LHCN-M2 (cell line): ENCODE data around the gene MYO5A. TPM values are rescaled to one million over a fixed set of nuclear protein-coding genes. Genes with fewer than 3 reads are reported as not detected.
"Not testable (repeated sequence)": the region's sequence is repeated elsewhere in the genome, so short reads cannot be mapped to it uniquely, and the experiment has no call there.

ENCODE experiments used
- DNase-seq: peaks from one replicate; pipeline ENCODE4 v3.0.0-alpha.2; 2012; ENCODE audit warnings: low read depth
- total RNA-seq: library from RNA; depleted of rRNA; stranded (reverse); fragments of >200 nt; gene quantifications from 2 replicates; pipeline ENCODE4 v1.2.3, GENCODE V29; 2014

MYO5A gene
- total RNA-seq, 1 experiment from 2014 or later, result 51.9 TPM

DNA sequence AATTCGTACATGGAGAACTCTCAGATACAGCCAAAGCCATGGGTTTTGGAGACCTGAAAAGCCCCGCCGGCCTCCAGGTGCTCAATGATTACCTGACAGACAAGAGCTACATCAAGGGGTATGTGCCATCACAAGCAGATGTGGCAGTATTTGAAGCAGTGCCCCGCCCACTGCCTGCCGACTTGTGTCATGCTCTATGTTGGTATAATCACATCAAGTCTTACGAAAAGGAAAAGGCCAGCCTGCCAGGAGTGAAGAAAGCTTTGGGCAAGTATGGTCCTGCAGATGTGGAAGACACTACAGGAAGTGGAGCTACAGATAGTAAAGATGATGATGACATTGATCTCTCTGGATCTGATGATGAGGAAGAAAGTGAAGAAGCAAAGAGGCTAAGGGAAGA is 23.5 kb downstream of the MYO5A start:
- no peak for DNase-seq

GRCh38 chr15:52503788-52504496 is 24.7 kb downstream of the MYO5A start:
- DNase-seq, result peak; percentile 74

- DNase-seq, result no peak
Measured at GRCh38 chr15:52502608-52503007, 26.1 kb downstream of the MYO5A start.

- no peak for DNase-seq
Measured at GRCh38 chr15:52499506-52499905, 29.2 kb downstream of the MYO5A start.

DNA sequence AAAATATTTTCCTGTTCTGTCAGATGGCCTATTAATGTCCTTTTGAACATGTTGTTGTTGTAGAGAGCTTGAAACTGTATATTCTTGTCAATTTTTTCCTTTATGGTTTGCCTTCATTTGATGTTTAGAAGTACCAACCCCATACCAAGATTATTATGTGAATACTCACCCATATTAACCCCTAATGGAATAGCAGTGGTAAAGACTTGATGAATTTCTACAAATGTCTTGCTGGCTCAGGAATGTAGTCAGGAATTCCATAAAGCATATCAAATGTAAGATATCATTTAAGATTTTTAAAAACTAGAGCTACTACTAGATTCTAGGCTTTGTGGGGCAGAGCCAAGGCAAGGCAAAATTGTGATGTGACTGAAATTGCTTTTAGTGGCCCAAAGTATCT is 30.0 kb downstream of the MYO5A start:
- peak; percentile 36 for DNase-seq

GRCh38 chr15:52496776-52497470 is 31.8 kb downstream of the MYO5A start:
- peak; percentile 85 for DNase-seq

- no peak for DNase-seq
Measured at GRCh38 chr15:52496175-52496574, 32.5 kb downstream of the MYO5A start.

- no peak for DNase-seq
Measured at GRCh38 chr15:52495125-52495524, 33.6 kb downstream of the MYO5A start.

DNA sequence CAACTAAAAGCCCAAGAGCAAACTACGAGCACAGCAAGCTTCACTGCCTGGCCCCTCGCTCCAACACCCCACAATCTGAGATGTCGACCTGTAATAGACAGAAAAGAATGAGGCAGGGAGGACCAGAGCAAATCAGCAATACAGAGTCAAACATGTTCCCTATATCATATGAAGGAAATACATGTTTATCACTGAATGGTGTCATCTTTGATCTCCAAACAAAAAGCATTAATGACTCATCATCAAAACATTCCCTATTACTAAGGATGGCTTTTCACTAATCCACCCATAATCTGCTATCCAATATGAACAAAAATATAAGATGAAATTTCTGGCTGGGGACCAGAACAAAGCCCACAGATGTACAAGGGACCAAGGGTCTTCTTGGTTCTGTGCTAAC is 34.7 kb downstream of the MYO5A start:
- peak; percentile 31 for DNase-seq

DNA sequence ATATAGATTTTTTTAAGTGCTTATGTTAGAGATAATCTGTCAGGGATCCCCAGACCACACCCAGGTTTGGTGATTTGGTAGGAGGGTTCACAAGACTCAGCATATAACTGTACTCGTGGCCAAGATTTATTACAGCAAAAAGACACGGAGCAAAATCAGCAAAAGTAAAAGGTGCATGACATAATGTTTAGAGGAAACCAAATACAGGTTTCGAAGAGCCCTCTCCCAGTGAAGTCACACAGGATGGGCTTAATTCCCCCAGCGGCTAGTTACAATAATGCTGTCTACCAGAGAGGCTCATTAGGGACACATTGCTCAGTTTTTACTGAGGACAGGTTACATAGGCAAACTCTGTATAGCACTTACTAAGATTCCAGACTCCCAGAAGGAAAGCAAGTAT is 36.5 kb downstream of the MYO5A start:
- no peak for DNase-seq

DNA sequence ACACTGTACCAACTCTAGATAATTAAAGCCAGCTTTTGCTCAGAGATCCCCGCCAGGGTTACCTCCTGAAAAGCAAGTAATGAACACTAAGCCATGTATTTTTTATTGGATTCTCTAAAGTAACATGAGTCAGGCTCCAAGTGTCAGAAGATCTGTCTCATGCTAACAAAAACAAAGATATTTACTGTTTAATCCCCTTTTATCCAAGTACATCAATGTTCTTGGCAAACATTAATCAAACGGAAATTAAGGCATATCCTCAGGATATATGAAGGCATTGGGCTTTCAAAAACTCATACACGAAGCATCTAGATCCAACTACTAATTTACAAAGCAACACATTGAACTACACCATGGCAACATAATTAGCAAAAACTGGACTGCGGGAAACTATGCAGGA is 37.2 kb downstream of the MYO5A start:
- DNase-seq, result peak; percentile 42

DNA sequence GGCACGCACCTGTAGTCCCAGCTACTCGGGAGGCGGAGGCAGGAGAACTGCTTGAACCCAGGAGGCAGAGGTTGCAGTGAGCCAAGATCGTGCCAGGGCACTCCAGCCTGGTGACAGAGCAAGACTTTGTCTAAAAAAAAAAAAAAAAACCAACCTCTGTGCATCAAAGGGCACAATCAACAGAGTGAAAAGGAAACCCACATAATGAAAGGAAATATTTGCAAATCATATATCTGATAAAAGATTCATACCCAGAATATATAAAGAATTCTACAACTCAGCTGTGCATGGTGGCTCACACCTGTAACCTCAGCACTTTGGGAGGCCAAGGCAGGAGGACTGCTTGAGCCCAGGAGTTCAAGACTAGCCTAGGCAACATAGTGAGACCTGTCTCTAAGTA is 39.2 kb downstream of the MYO5A start:
- not testable (repeated sequence) for DNase-seq

GRCh38 chr15:52488830-52489229 is 39.9 kb downstream of the MYO5A start:
- DNase-seq, result no peak

DNA sequence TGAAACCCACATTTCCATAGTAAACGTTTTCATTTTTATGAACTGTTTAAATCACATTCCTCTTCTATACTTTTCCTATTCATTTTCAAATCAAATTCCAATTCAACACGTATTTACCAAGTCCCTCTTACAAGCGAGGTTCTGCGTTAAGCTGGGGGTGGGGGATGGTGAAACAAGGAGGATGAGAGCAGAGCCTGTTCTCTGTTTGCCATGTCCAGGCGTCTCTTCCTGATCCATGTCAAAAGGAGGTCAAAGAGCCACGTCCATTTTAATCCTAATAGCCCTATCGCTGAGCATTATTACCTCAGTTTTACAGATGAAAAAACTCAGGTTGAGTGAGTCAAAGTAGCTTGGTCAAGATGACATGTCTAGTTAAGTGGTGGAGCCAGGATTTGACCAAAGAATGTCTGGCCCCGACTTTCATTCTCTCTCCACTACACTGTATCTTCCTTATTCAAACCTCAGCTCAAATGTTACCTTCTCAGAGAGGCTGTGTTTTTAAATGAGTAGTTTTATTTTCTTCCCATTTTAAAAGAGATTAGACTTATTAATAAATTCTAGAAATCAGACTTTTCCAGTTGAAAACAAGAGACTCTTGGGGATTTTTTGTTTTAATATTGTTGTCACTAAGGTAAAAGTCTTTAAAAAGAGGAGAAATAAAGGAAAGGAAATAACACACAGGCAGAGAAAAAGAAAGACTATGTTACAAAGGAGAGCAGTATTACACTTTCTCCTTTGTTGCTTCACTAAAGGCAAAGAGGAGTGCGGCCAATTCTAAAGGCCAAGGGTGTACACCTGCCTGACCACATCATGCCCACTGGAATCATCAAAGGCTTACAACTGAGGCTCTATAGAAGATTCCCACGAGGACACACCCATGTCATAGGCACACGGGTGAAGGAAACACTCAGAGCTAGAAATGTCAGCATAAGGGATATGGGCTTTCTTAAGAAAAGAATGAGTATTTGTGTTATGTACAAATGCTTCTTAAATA is 42.4 kb downstream of the MYO5A start:
- DNase-seq, result no peak

- no peak for DNase-seq
Measured at GRCh38 chr15:52485290-52485689, 43.4 kb downstream of the MYO5A start.

DNA sequence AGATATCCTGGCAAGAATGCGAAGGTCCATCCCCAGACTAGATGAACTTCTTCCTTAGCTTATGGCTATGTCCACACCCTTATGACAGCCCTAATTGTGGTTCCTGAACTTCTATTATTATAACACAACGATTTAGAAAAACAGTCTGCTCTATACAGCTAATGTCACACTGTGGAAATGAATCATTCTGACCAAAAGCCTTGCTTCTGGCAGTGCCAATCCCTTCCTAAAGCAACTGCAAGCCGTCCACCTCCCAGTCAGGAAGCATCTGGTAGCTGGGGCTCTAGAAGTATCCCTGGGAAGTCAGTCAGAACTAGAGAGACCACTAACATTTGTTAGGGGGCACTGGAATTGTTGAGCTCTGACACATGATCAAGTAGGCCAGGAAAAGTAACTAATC is 45.0 kb downstream of the MYO5A start:
- peak; percentile 93 for DNase-seq

GRCh38 chr15:52481915-52482314 is 46.8 kb downstream of the MYO5A start:
- DNase-seq, result peak; percentile 93

DNA sequence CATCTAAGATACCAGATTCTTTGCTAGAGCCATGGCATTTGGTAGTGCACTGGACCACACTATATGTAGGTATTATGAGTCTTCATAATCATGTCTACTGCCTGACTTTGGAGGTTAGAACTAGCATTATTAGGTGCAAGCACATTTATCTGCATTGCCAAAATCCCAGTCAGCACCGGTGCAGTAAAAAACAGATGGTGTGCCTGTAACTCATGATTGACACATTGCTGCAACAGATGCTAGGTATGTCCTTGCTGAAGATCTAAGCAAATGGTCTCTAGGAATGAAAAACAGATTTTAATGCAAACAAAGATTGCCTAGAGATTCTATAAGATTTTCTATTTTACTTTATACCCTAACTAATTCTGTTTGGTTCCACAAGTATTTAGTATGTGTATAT is 47.7 kb downstream of the MYO5A start:
- peak; percentile 69 for DNase-seq

DNA sequence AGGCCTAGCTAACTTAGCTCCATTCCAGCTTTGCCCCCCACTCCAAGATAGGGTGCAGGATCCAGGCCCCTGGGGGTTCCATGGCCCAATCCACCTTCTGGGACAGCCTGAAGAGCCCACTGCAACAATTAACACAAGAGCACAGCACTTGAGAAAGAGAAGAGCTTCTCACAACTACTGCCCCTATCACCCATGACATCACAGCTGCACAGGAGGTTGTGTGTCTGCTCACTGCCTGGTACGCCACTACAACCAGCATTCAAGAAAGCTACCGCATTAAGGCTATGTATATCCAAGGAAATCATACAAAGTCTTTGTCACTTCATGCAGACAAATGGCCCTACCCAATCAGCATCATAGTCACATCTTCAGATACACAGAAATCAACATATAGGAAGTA is 62.0 kb downstream of the MYO5A start:
- no peak for DNase-seq

DNA sequence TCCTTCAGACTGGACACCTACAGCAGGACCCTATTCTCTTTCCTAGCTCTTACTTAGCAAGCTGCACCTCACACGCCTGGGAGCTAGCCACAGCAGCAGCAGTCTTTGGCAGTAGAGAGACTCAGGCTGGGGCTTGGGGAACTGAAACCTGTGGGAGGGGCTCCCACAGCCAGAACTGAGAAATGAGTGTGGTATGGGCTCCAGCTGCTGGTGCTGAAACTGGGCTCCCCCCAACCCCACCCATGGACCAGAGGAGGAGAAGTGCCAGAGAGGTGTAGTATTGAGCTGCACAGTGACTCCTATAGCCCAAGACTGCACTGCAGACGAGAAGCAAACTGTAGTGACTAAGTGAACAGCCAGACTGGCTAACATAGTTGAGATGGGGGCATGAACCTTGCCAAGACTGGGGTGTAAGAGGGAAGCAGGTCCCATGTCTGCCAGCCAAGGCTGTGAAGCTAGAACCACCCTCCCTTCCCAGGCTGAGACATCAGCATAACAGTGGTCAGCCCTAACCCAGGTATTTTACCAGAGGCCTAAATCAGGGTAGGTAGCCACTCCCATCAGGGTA is 62.5 kb downstream of the MYO5A start:
- no peak for DNase-seq

DNA sequence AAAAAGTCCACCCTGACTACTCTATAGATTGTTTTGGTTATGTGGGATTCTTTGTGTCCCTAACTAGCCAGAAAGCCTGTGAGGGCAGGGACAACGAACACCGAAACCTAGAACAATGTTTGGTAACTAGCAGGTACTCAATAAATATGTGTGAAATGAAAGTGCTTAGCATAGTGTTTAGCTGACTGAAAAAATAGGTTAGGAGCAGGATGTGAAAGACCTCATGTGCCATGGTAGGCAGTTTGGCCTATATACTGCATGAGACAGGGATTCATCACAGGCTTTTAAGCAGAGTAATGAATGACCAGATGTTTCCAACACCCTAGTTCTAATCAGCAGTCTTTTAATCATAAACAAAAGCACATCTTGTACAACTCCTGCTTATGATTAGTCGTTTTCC is 64.2 kb downstream of the MYO5A start:
- DNase-seq, result no peak

DNA sequence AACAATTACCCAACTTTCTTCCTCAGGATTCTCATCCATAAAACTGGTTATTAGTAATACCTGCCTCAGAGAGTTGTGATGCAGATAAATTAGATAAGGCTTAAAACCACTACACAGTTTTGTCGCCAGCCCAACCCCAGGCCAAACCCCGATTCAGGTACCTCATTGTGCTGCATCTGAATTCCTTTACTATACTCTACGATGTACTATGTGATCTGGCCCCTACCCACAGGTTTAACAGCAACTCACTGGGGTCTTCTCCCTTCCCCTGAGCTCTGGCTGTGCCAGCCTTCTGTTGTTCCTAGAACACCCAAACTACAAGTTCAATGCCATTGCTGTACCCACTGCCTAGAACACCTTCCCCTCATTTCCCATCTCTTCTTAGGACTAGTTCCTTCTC is 64.6 kb downstream of the MYO5A start:
- DNase-seq, result no peak
